Endothelial cell of umbilical vein (primary cell): ENCODE data around the gene C1orf116. TPM values are rescaled to one million over a fixed set of nuclear protein-coding genes. Genes with fewer than 3 reads are reported as not detected.

Source experiments
- BruUV-seq: library from RNA; stranded (reverse); fragments of 400-500 nt; replicated peaks from 2 replicates; lab custom pipeline; 2021; lab: Mats Ljungman, UMichigan
- CTCF ChIA-PET: fragments of 300-600, 350-600 bp; sonication (Branson Sonifier 250); formaldehyde crosslinking; loops from one replicate; lab custom pipeline; 2021; ENCODE audit warnings: antibody characterized with exemption, inconsistent platforms; lab: Charles Lee
- POLR2A ChIA-PET: fragments of 300-600, 350-600 bp; sonication (Branson Sonifier 250); formaldehyde crosslinking; loops from one replicate; lab custom pipeline; 2021; ENCODE audit warnings: antibody characterized with exemption, inconsistent platforms; lab: Charles Lee
- DNase-seq: peaks from one replicate; pipeline ENCODE4 v3.0.0-alpha.2; 2011; ENCODE audit warnings: low read depth, low spot score
- FAIRE-seq: peaks from 2 replicates; lab custom pipeline; 2011; peaks lifted over from hg19 to GRCh38; lab: Jason Lieb, UNC
- H2AFZ ChIP-seq: 2 replicates; pipeline ENCODE4 v1.6.0; 2012; ENCODE audit warnings: low read depth, low read length, control low read depth, inconsistent platforms
- H3K27ac ChIP-seq: 2 replicates; pipeline ENCODE4 v1.5.1; 2011; ENCODE audit warnings: low read depth, mild to moderate bottlenecking, control low read depth, low read length, moderate library complexity; ENCODE audit not compliant: insufficient read depth
- H3K27me3 ChIP-seq, 2 experiments: 2 replicates each; pipeline versions ENCODE4 v1.6.0 to v1.6.1; 2011; ENCODE audit warnings: low read length in 2 of 2, mixed read lengths in 1 of 2; ENCODE audit not compliant: control insufficient read depth in 2 of 2, insufficient read depth in 2 of 2
- H3K36me3 ChIP-seq, 2 experiments: 2 replicates in 1 of 2; 3 replicates in 1 of 2; pipeline ENCODE4 v1.5.1; 2011; ENCODE audit warnings: low read length in 2 of 2, mild to moderate bottlenecking in 1 of 2, moderate library complexity in 1 of 2; ENCODE audit not compliant: control insufficient read depth in 2 of 2, insufficient read depth in 2 of 2; ENCODE audit errors: extremely low read depth in 1 of 2
- H3K4me1 ChIP-seq: 3 replicates; pipeline ENCODE4 v1.5.1; 2011; ENCODE audit warnings: mild to moderate bottlenecking, low read length; ENCODE audit not compliant: control insufficient read depth, insufficient read depth; ENCODE audit errors: extremely low read depth
- H3K4me2 ChIP-seq: 2 replicates; pipeline ENCODE4 v1.6.1; 2011; ENCODE audit warnings: low read length, control low read depth, mixed read lengths; ENCODE audit not compliant: insufficient read depth
- H3K4me3 ChIP-seq, 3 experiments: fragments of 200-600 bp in 1 of 3; sonication (generic), shearing (Covaris generic) in 1 of 3; replicated peaks in 1 of 3; 2 replicates each; pipeline ENCODE4 v1.5.1; 2011 to 2016; ENCODE audit warnings: control low read depth in 3 of 3, low read length in 3 of 3, mild to moderate bottlenecking in 2 of 3, inconsistent platforms in 1 of 3, low read depth in 1 of 3, moderate library complexity in 1 of 3; ENCODE audit not compliant: insufficient read depth in 1 of 3
- H3K79me2 ChIP-seq: 2 replicates; pipeline ENCODE4 v1.6.0; 2012; ENCODE audit warnings: low read length, inconsistent platforms; ENCODE audit not compliant: control insufficient read depth, insufficient read depth
- H3K9ac ChIP-seq: replicated peaks from 2 replicates; pipeline ENCODE3; 2011; ENCODE audit warnings: low read length, control low read depth; ENCODE audit not compliant: insufficient read depth; ENCODE audit errors: extremely low read depth
- H3K9me1 ChIP-seq: replicated peaks from 3 replicates; pipeline ENCODE4 v1.6.0; 2011; ENCODE audit warnings: mild to moderate bottlenecking, low read length; ENCODE audit not compliant: control insufficient read depth, insufficient read depth; ENCODE audit errors: extremely low read depth
- H3K9me3 ChIP-seq: replicated peaks from 2 replicates; pipeline ENCODE4 v1.5.1; 2012; ENCODE audit warnings: low read length, inconsistent platforms; ENCODE audit not compliant: control insufficient read depth, insufficient read depth
- H4K20me1 ChIP-seq: replicated peaks from 2 replicates; pipeline ENCODE3; 2011; ENCODE audit warnings: mild to moderate bottlenecking, low read length; ENCODE audit not compliant: control insufficient read depth, insufficient read depth; ENCODE audit errors: extremely low read depth
- EZH2 ChIP-seq: IDR thresholded peaks from 2 replicates; pipeline ENCODE4 v1.6.1; 2012; ENCODE audit warnings: borderline replicate concordance, low read depth, mild to moderate bottlenecking, moderate library complexity, low read length, inconsistent platforms; ENCODE audit not compliant: severe bottlenecking
- FOS ChIP-seq: IDR thresholded peaks from 2 replicates; pipeline ENCODE4 v1.6.1; 2011; ENCODE audit warnings: mild to moderate bottlenecking, low read length, moderate library complexity, borderline replicate concordance; ENCODE audit not compliant: insufficient read depth
- GATA2 ChIP-seq: IDR thresholded peaks from 2 replicates; pipeline ENCODE4 v1.7.0; 2011; ENCODE audit warnings: low read depth, mild to moderate bottlenecking, moderate library complexity, mixed read lengths, low read length; ENCODE audit not compliant: insufficient read length, insufficient read depth
- JUN ChIP-seq: IDR thresholded peaks from 2 replicates; pipeline ENCODE4 v1.6.1; 2011; ENCODE audit warnings: borderline replicate concordance, low read depth; ENCODE audit not compliant: insufficient read length, insufficient read depth
- MYC ChIP-seq: IDR thresholded peaks from one replicate; pipeline ENCODE4 v1.6.1; 2011; ENCODE audit warnings: mild to moderate bottlenecking, low read depth, low read length
- POLR2A ChIP-seq: IDR thresholded peaks from 2 replicates; pipeline ENCODE4 v1.6.1; 2012; ENCODE audit warnings: low read depth, mild to moderate bottlenecking, control low read depth, low read length
- POLR2AphosphoS5 ChIP-seq: IDR thresholded peaks from 2 replicates; pipeline ENCODE4 v1.6.1; 2012; ENCODE audit warnings: low read depth, mild to moderate bottlenecking, control low read depth, low read length, moderate library complexity; ENCODE audit not compliant: insufficient read depth
- dilution Hi-C: fragments of 300-500 bp; cut with MboI; formaldehyde crosslinking; loops from one replicate; pipeline ENCODE4 v1.15.0; 2019; ENCODE audit warnings: low sequenced_read_pairs; ENCODE audit not compliant: extremely low pct_ligation_motif_present
- intact Hi-C: fragments of 100-400 bp; cut with micrococcal nuclease; formaldehyde crosslinking; loops from one replicate; pipeline ENCODE4 v1.10.0; 2022
- polyA plus RNA-seq, 4 experiments: library from polyadenylated mRNA; depleted of rRNA in 3 of 4; stranded (reverse) in 3 of 4; unstranded in 1 of 4; fragments of >200 nt; gene quantifications; 2 replicates each; pipeline versions ENCODE4 v1.2.1 to v1.2.3, GENCODE V29; 2011 to 2012; ENCODE audit warnings: missing spikeins in 1 of 4
- total RNA-seq: library from RNA; stranded (reverse); gene quantifications from 2 replicates; pipeline ENCODE4 v1.2.3, GENCODE V29; 2021
- TF ChIP-seq, protein P1 (sequence below): IDR thresholded peaks from 2 replicates; pipeline ENCODE4 v1.6.1; 2011; ENCODE audit not compliant: insufficient read depth, insufficient read length
- TF ChIP-seq, protein P2 (sequence below), 2 donors: IDR thresholded peaks; 1 replicate in 1 of 2; 2 replicates in 1 of 2; pipeline ENCODE4 v1.5.1; 2011; ENCODE audit warnings: low read length in 2 of 2, mild to moderate bottlenecking in 2 of 2, moderate library complexity in 2 of 2, control low read depth in 1 of 2, inconsistent platforms in 1 of 2, low read depth in 1 of 2; ENCODE audit not compliant: insufficient read depth in 1 of 2; ENCODE audit errors: extremely low read depth in 1 of 2

Gene C1orf116
- total and polyA plus RNA-seq, 2 donors (not counting 3 experiments of a cell fraction or from before 2014, with no cell fraction given), result 0.07 TPM; not detected in 1

DNA sequence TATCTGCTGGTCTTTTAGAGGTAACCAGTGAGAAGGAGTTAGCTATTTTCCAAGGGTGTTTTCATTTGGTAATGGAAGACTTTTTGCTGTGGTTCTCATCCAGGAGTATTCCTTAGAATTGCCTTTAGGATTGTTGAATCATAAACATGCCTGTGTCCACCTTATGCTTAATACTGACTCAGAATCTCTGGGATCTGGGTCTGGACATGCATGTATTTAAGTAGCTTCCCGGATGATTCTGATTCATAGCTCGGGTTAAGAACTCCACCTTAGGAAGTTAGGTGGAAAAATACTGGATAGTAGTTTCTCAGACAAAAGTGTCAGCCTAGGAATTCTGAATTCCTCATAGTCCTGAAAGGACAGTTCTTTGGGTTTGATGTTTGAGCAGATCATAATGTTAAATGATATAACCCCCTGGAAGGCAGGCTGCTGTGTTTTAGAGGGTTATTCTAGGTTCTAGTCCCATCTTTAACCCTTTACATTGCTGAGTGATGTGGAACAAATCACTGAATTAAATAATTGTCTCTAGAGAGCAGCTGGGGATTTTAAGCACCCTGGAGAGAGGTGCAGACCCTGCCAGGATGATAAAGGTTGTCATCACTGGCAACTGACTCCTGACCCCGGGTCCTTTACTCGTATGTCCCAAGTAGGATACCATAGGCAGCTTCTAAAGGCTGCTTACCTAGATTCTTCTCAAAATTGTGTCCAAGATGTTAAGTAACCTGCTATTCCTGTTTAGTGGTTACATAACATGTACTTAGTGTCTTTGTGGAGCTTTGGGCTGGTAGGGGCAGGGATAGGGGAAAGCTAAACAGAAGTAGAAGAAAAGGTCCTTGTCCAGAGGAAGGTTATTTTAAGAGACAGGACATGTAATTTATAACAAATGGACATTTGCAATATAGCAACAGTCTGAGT lies 41.6 kb upstream of the C1orf116 start:
- intact Hi-C loops (no loop called here), dilution Hi-C loops (no loop called here)
- H3K9me3 ChIP-seq, result no peaks in the 10 kb centered on the region
- no peaks in the 10 kb centered on the region for H3K79me2 ChIP-seq
- H3K9ac ChIP-seq, result no peak overlapping the region
- FAIRE-seq (no peak), DNase-seq (no peak)
- ChIA-PET POLR2A (no interaction called here), CTCF (interaction anchor here (1.3 to 1.6 kb wide), 3 partner anchors 9 to 328 kb away, joined by 3 read pairs; no protein-coding TSS in a partner anchor)
- no peak overlapping the region for H3K4me2 ChIP-seq
- BruUV-seq, result no TSS peak
- no peaks in the 10 kb centered on the region for H4K20me1 ChIP-seq
- no peaks in the 10 kb centered on the region for H3K9me1 ChIP-seq
- H3K27me3 ChIP-seq, result peaks cover 2 to 3% of the 10 kb centered on the region in 2 experiments
- no peak overlapping the region for H3K4me3 ChIP-seq
- no peaks in the 10 kb centered on the region for H3K4me1 ChIP-seq
- no peak overlapping the region for H2AFZ ChIP-seq
- H3K27ac ChIP-seq, result no peak overlapping the region
- no peaks in the 10 kb centered on the region for H3K36me3 ChIP-seq
- TF ChIP-seq, protein P1, sequence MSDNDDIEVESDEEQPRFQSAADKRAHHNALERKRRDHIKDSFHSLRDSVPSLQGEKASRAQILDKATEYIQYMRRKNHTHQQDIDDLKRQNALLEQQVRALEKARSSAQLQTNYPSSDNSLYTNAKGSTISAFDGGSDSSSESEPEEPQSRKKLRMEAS, result no peak
- no peak for TF ChIP-seq POLR2A
- no peak for TF ChIP-seq POLR2AphosphoS5
- no peak for TF ChIP-seq MYC

DNA sequence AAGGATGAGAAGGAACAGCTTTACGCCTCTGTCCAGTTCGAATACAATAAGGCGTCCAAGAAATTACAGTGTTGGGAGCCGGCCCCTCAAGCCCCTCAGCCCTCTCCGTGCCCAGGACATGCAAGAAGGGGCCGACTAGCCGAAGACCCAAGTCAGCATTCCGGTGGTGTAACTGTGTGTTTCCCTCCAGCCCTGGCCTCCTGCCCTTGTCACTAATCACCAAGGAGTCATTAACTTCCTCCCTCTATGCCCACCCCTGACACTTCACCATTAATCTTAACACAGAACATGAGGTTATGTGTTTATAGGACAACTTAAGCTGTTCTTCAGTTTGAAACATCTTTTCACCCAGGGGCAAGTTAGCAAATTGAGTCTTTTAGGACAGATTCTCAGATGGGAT lies 39.7 kb upstream of the C1orf116 start:
- FAIRE-seq, result no peak
- no TSS peak for BruUV-seq
- no peak overlapping the region for H3K4me3 ChIP-seq
- TF ChIP-seq, protein P1, result no peak
- no peak for TF ChIP-seq POLR2A
- no peak for TF ChIP-seq POLR2AphosphoS5
- no peak for TF ChIP-seq MYC
- TF ChIP-seq JUN, result no peak
- TF ChIP-seq, protein P2, sequence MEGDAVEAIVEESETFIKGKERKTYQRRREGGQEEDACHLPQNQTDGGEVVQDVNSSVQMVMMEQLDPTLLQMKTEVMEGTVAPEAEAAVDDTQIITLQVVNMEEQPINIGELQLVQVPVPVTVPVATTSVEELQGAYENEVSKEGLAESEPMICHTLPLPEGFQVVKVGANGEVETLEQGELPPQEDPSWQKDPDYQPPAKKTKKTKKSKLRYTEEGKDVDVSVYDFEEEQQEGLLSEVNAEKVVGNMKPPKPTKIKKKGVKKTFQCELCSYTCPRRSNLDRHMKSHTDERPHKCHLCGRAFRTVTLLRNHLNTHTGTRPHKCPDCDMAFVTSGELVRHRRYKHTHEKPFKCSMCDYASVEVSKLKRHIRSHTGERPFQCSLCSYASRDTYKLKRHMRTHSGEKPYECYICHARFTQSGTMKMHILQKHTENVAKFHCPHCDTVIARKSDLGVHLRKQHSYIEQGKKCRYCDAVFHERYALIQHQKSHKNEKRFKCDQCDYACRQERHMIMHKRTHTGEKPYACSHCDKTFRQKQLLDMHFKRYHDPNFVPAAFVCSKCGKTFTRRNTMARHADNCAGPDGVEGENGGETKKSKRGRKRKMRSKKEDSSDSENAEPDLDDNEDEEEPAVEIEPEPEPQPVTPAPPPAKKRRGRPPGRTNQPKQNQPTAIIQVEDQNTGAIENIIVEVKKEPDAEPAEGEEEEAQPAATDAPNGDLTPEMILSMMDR (IDR thresholded peaks at IDR 0.05; ENCODE audit: extremely low read depth in 1 of 2, insufficient read depth in 1 of 2, low read depth in 1 of 2, low read length in 2 of 2), result no peak
- no peak for TF ChIP-seq EZH2
- TF ChIP-seq GATA2, result no peak
- no peak for TF ChIP-seq FOS
- no peaks in the 10 kb centered on the region for H3K9me3 ChIP-seq
- ChIA-PET CTCF (interaction anchor here (1.4 to 1.5 kb wide), 2 partner anchors 11 to 12 kb away, joined by 3 to 4 read pairs; no protein-coding TSS in a partner anchor), POLR2A (no interaction called here)
- no peak overlapping the region for H3K4me2 ChIP-seq
- no peak for DNase-seq
- intact Hi-C loops (no loop called here), dilution Hi-C loops (no loop called here)
- no peaks in the 10 kb centered on the region for H3K79me2 ChIP-seq
- no peaks in the 10 kb centered on the region for H4K20me1 ChIP-seq
- no peaks in the 10 kb centered on the region for H3K9me1 ChIP-seq
- no peaks in the 10 kb centered on the region for H3K4me1 ChIP-seq
- no peak overlapping the region for H3K9ac ChIP-seq
- H2AFZ ChIP-seq, result no peak overlapping the region
- no peaks in the 10 kb centered on the region for H3K36me3 ChIP-seq
- H3K27me3 ChIP-seq, result peaks cover 2 to 3% of the 10 kb centered on the region in 2 experiments
- H3K27ac ChIP-seq, result no peak overlapping the region
